ENCODE data around the gene LHX4. TPM values are rescaled to one million over a fixed set of nuclear protein-coding genes. Genes with fewer than 3 reads are reported as not detected.

LHX4 gene
- total RNA-seq, 4 donors from 2014 or later = not detected

GRCh38 chr1:180186831-180187230, 43.2 kb upstream of the LHX4 start:
- Histone ChIP-seq H3K27me3 (no peaks in the 10 kb centered on the region), H3K9me3 (no peaks in the 10 kb centered on the region), H3K4me1 (no peaks in the 10 kb centered on the region), H3K4me3 (no peak overlapping the region), H3K36me3 (peaks cover 2 to 93% of the 10 kb centered on the region in 2 donors), H3K27ac (no peak overlapping the region)
- in situ Hi-C loops (cut with MboI; ENCODE audit: low sequenced_read_pairs in 4 of 4) = loop anchor here in 3 of 4 donors (25.0 kb wide), 2 partner anchors 100 to 475 kb away; no protein-coding TSS in a partner anchor
- intact Hi-C loops (cut with DNase I; ENCODE audit: low total_unique reads) = no loop called here
- ATAC-seq (no peak), DNase-seq (no peak)
- TF ChIP-seq POLR2A (IDR thresholded peaks at IDR 0.05) (no peak), CTCF (IDR thresholded peaks at IDR 0.05 in 4 of 5, conservative IDR thresholded peaks at IDR 0.05 in 1 of 5) (no peak)

- intact Hi-C loops (cut with DNase I; ENCODE audit: low total_unique reads) (no loop called here), in situ Hi-C loops (cut with MboI; ENCODE audit: low sequenced_read_pairs in 4 of 4) (loop anchor here in 3 of 4 donors (25.0 kb wide), 2 partner anchors 100 to 475 kb away; no protein-coding TSS in a partner anchor)
- TF ChIP-seq CTCF (IDR thresholded peaks at IDR 0.05 in 4 of 5, conservative IDR thresholded peaks at IDR 0.05 in 1 of 5) (no peak), POLR2A (IDR thresholded peaks at IDR 0.05) (no peak)
- Histone ChIP-seq H3K36me3 (peaks cover 2 to 87% of the 10 kb centered on the region in 2 donors), H3K4me1 (no peaks in the 10 kb centered on the region), H3K27me3 (no peaks in the 10 kb centered on the region), H3K9me3 (no peaks in the 10 kb centered on the region), H3K27ac (no peak overlapping the region), H3K4me3 (no peak overlapping the region)
- ATAC-seq = no peak
- no peak for DNase-seq
Observed at GRCh38 chr1:180187626-180188025, 42.4 kb upstream of the LHX4 start.

GRCh38 chr1:180188091-180188506, 42.0 kb upstream of the LHX4 start:
- Histone ChIP-seq H3K4me1 (no peaks in the 10 kb centered on the region), H3K36me3 (peaks cover 2 to 82% of the 10 kb centered on the region in 2 donors), H3K4me3 (no peak overlapping the region), H3K9me3 (no peaks in the 10 kb centered on the region), H3K27ac (no peak overlapping the region), H3K27me3 (no peaks in the 10 kb centered on the region)
- DNase-seq = no peak
- ATAC-seq = no peak
- intact Hi-C loops (cut with DNase I; ENCODE audit: low total_unique reads) = no loop called here
- in situ Hi-C loops (cut with MboI; ENCODE audit: low sequenced_read_pairs in 4 of 4) = loop anchor here in 3 of 4 donors (25.0 kb wide), 2 partner anchors 101 to 476 kb away; no protein-coding TSS in a partner anchor
- peak in 3 of 5 experiments; percentile 19 to 35 (median 28) for TF ChIP-seq CTCF (IDR thresholded peaks at IDR 0.05 in 4 of 5, conservative IDR thresholded peaks at IDR 0.05 in 1 of 5)
- TF ChIP-seq POLR2A (IDR thresholded peaks at IDR 0.05) = no peak

- peaks cover 2 to 77% of the 10 kb centered on the region in 2 donors for H3K36me3 ChIP-seq
- no peaks in the 10 kb centered on the region for H3K9me3 ChIP-seq
- ATAC-seq = no peak
- H3K27me3 ChIP-seq = no peaks in the 10 kb centered on the region
- H3K27ac ChIP-seq = no peak overlapping the region
- TF ChIP-seq POLR2A (IDR thresholded peaks at IDR 0.05) (no peak), CTCF (IDR thresholded peaks at IDR 0.05 in 4 of 5, conservative IDR thresholded peaks at IDR 0.05 in 1 of 5) (no peak)
- in situ Hi-C loops (cut with MboI; ENCODE audit: low sequenced_read_pairs in 4 of 4) = loop anchor here in 3 of 4 donors (25.0 kb wide), 2 partner anchors 101 to 476 kb away; no protein-coding TSS in a partner anchor
- no peak for DNase-seq
- no peak overlapping the region for H3K4me3 ChIP-seq
- intact Hi-C loops (cut with DNase I; ENCODE audit: low total_unique reads) = no loop called here
- no peaks in the 10 kb centered on the region for H3K4me1 ChIP-seq
Observed at GRCh38 chr1:180188684-180189175, 41.3 kb upstream of the LHX4 start.
